IMR-90 (cell line): ENCODE results near the gene ETF1. TPM values are rescaled to one million over a fixed set of nuclear protein-coding genes. Genes with fewer than 3 reads are reported as not detected.

Experiments used
- ATAC-seq: fragments of 200-7000 bp; cut with Tn5 transposase; 2 replicates; pipeline ENCODE4 v1.9.1; 2020; ENCODE audit warnings: low read depth, mild to moderate bottlenecking, moderate library complexity
- BruUV-seq: library from RNA; stranded (reverse); fragments of 400-500 nt; replicated peaks from 2 replicates; lab custom pipeline; 2021; lab: Mats Ljungman, UMichigan
- CTCF ChIA-PET: fragments of 300-600 bp; formaldehyde crosslinking; extraction: SDS; loops from one replicate; lab custom pipeline; 2021; ENCODE audit warnings: antibody characterized with exemption; lab: Yijun Ruan, JAX
- POLR2A ChIA-PET: fragments of 300-600 bp; sonication (Branson Sonifier 250); formaldehyde crosslinking; loops from one replicate; lab custom pipeline; 2022; ENCODE audit warnings: antibody characterized with exemption; ENCODE audit not compliant: unreplicated experiment; lab: Charles Lee
- DNase-seq: peaks from one replicate; pipeline ENCODE4 v3.0.0; 2013
- H2AFZ ChIP-seq: replicated peaks from 2 replicates; pipeline ENCODE3; 2013; ENCODE audit warnings: low read length, mild to moderate bottlenecking; ENCODE audit not compliant: poor library complexity
- H2AK5ac ChIP-seq: 2 replicates; pipeline ENCODE4 v1.6.1; 2013; ENCODE audit warnings: low read depth, low read length, inconsistent platforms
- H2AK9ac ChIP-seq: replicated peaks from 2 replicates; pipeline ENCODE3; 2013; ENCODE audit warnings: mild to moderate bottlenecking, low read depth, low read length, moderate library complexity; ENCODE audit not compliant: poor library complexity
- H2BK120ac ChIP-seq: 2 replicates; pipeline ENCODE4 v1.6.1; 2013; ENCODE audit warnings: low read depth, low read length, inconsistent platforms
- H2BK15ac ChIP-seq: 3 replicates; pipeline ENCODE4 v1.6.1; 2013; ENCODE audit warnings: low read depth, low read length, inconsistent platforms
- H2BK20ac ChIP-seq: 2 replicates; pipeline ENCODE4 v1.6.1; 2013; ENCODE audit warnings: low read depth, mild to moderate bottlenecking, inconsistent platforms, low read length, moderate library complexity
- H2BK5ac ChIP-seq: 2 replicates; pipeline ENCODE4 v1.6.1; 2013; ENCODE audit warnings: mild to moderate bottlenecking, low read depth, low read length, inconsistent platforms; ENCODE audit not compliant: poor library complexity, severe bottlenecking
- H3K14ac ChIP-seq: replicated peaks from 2 replicates; pipeline ENCODE4 v1.6.1; 2013; ENCODE audit warnings: low read depth, low read length, inconsistent platforms
- H3K18ac ChIP-seq: 2 replicates; pipeline ENCODE4 v1.6.1; 2013; ENCODE audit warnings: low read depth, low read length, control low read depth
- H3K23ac ChIP-seq: 2 replicates; pipeline ENCODE4 v1.6.1; 2013; ENCODE audit warnings: low read depth, low read length, inconsistent platforms
- H3K27ac ChIP-seq: 2 replicates; pipeline ENCODE4 v1.5.1; 2013; ENCODE audit warnings: mild to moderate bottlenecking, control low read depth, low read length; ENCODE audit not compliant: insufficient read depth
- H3K27me3 ChIP-seq: 2 replicates; pipeline ENCODE4 v1.6.1; 2013; ENCODE audit warnings: low read length; ENCODE audit not compliant: control insufficient read depth, insufficient read depth
- H3K36me3 ChIP-seq: 2 replicates; pipeline ENCODE4 v1.6.1; 2013; ENCODE audit warnings: low read length, mixed read lengths; ENCODE audit not compliant: control insufficient read depth, insufficient read depth
- H3K4ac ChIP-seq: 2 replicates; pipeline ENCODE4 v1.6.1; 2013; ENCODE audit warnings: low read depth, low read length, inconsistent platforms
- H3K4me1 ChIP-seq: 2 replicates; pipeline ENCODE4 v1.6.1; 2013; ENCODE audit warnings: low read length, mixed read lengths; ENCODE audit not compliant: control insufficient read depth, insufficient read depth
- H3K4me2 ChIP-seq: 2 replicates; pipeline ENCODE4 v1.6.1; 2013; ENCODE audit warnings: low read depth, mild to moderate bottlenecking, control low read depth, low read length, moderate library complexity
- H3K4me3 ChIP-seq: 2 replicates; pipeline ENCODE4 v1.5.1; 2013; ENCODE audit warnings: low read depth, mild to moderate bottlenecking, control low read depth, low read length, moderate library complexity; ENCODE audit not compliant: insufficient read depth
- H3K56ac ChIP-seq: 2 replicates; pipeline ENCODE4 v1.6.1; 2013; ENCODE audit warnings: low read length, inconsistent platforms; ENCODE audit not compliant: insufficient read depth; ENCODE audit errors: extremely low read depth
- H3K79me1 ChIP-seq, 2 experiments: 2 replicates each; pipeline ENCODE4 v1.6.1; 2013; ENCODE audit warnings: low read length in 2 of 2, inconsistent platforms in 1 of 2, low read depth in 1 of 2
- H3K9ac ChIP-seq: 2 replicates; pipeline ENCODE4 v1.6.1; 2013; ENCODE audit warnings: low read depth, low read length, control low read depth
- H3K9me1 ChIP-seq: 2 replicates; pipeline ENCODE4 v1.6.1; 2013; ENCODE audit warnings: low read length, inconsistent platforms; ENCODE audit not compliant: insufficient read depth
- H3K9me3 ChIP-seq: 2 replicates; pipeline ENCODE4 v1.6.1; 2013; ENCODE audit warnings: low read length; ENCODE audit not compliant: control insufficient read depth, insufficient read depth
- H4K20me1 ChIP-seq: 2 replicates; pipeline ENCODE4 v1.6.1; 2013; ENCODE audit warnings: low read length, inconsistent platforms; ENCODE audit not compliant: insufficient read depth
- H4K5ac ChIP-seq: 2 replicates; pipeline ENCODE4 v1.6.1; 2013; ENCODE audit warnings: mild to moderate bottlenecking, low read depth, low read length, control low read depth
- H4K8ac ChIP-seq, 2 experiments: 2 replicates each; pipeline ENCODE4 v1.6.1; 2013; ENCODE audit warnings: low read depth in 2 of 2, low read length in 2 of 2, control low read depth in 1 of 2, inconsistent platforms in 1 of 2
- H4K91ac ChIP-seq: 2 replicates; pipeline ENCODE4 v1.6.1; 2013; ENCODE audit warnings: low read depth, low read length, inconsistent platforms; ENCODE audit not compliant: insufficient read depth
- BHLHE40 ChIP-seq: fragments of 150-350 bp; IDR thresholded peaks from 2 replicates; pipeline ENCODE4 v1.6.1; 2016; ENCODE audit warnings: mild to moderate bottlenecking, low read depth, low read length
- CEBPB ChIP-seq: IDR thresholded peaks from 2 replicates; pipeline ENCODE4 v1.6.1; 2012; ENCODE audit warnings: low read depth, low read length, improper control_type of control experiment
- CHD1 ChIP-seq: IDR thresholded peaks from 2 replicates; pipeline ENCODE4 v1.6.1; 2012; ENCODE audit warnings: low read depth, low read length, improper control_type of control experiment
- ELK1 ChIP-seq: fragments of 150-350 bp; IDR thresholded peaks from 2 replicates; pipeline ENCODE4 v1.6.1; 2016; ENCODE audit warnings: low read depth, mild to moderate bottlenecking, low read length, moderate library complexity, borderline replicate concordance
- FOS ChIP-seq: fragments of 150-350 bp; IDR thresholded peaks from 2 replicates; pipeline ENCODE4 v1.6.1; 2016; ENCODE audit warnings: low read depth, low read length
- MAFK ChIP-seq: IDR thresholded peaks from 2 replicates; pipeline ENCODE4 v1.6.1; 2012; ENCODE audit warnings: low read depth, low read length, improper control_type of control experiment
- MAZ ChIP-seq: IDR thresholded peaks from 2 replicates; pipeline ENCODE4 v1.6.1; 2012; ENCODE audit warnings: low read depth, mild to moderate bottlenecking, low read length, improper control_type of control experiment, moderate library complexity, borderline replicate concordance
- MXI1 ChIP-seq: IDR thresholded peaks from 2 replicates; pipeline ENCODE4 v1.6.1; 2012; ENCODE audit warnings: low read depth, mild to moderate bottlenecking, low read length, moderate library complexity, borderline replicate concordance
- NFE2L2 ChIP-seq: fragments of 150-350 bp; IDR thresholded peaks from 2 replicates; pipeline ENCODE4 v1.6.1; 2016; ENCODE audit warnings: low read depth, mild to moderate bottlenecking, low read length
- POLR2A ChIP-seq: IDR thresholded peaks from 2 replicates; pipeline ENCODE4 v1.6.1; 2012; ENCODE audit warnings: mild to moderate bottlenecking, low read depth, low read length
- RAD21 ChIP-seq: IDR thresholded peaks from 2 replicates; pipeline ENCODE4 v1.6.1; 2012; ENCODE audit warnings: low read length, improper control_type of control experiment
- RCOR1 ChIP-seq: IDR thresholded peaks from 2 replicates; pipeline ENCODE4 v1.6.1; 2012; ENCODE audit warnings: mild to moderate bottlenecking, low read length, improper control_type of control experiment; ENCODE audit not compliant: insufficient replicate concordance
- RFX5 ChIP-seq: IDR thresholded peaks from 2 replicates; pipeline ENCODE4 v1.8.0; 2012; ENCODE audit warnings: low read depth, mild to moderate bottlenecking, low read length, moderate library complexity
- SMC3 ChIP-seq: fragments of 150-350 bp; IDR thresholded peaks from 2 replicates; pipeline ENCODE4 v1.6.1; 2016; ENCODE audit warnings: low read depth, mild to moderate bottlenecking, antibody characterized with exemption, low read length, moderate library complexity
- WGBS, 2 experiments: methylation state at CpG; one replicate each; pipeline versions ENCODE4 v1.1.5 to v1.1.7; 2013; ENCODE audit warnings: missing lambda C conversion rate in 2 of 2; ENCODE audit not compliant: insufficient read length in 1 of 2; ENCODE audit errors: extremely low coverage in 2 of 2; 5-methylcytosine and 5-hydroxymethylcytosine counted together
- dilution Hi-C: fragments of 300-500 bp; cut with HindIII; formaldehyde crosslinking; loops from one replicate; pipeline ENCODE4 v1.14.3; 2018; ENCODE audit warnings: low sequenced_read_pairs; ENCODE audit not compliant: unreplicated experiment
- in situ Hi-C: fragments of 300-500 bp; cut with MboI; formaldehyde crosslinking; loops from 3 replicates; pipeline ENCODE4 v1.14.3; 2019; ENCODE audit warnings: low sequenced_read_pairs, inconsistent platforms, mixed read lengths
- intact Hi-C: fragments of 100-400 bp; cut with micrococcal nuclease; formaldehyde crosslinking; loops from 2 replicates; pipeline ENCODE4 v1.10.0; 2022
- polyA plus RNA-seq, 3 experiments: library from polyadenylated mRNA; depleted of rRNA; stranded (reverse); fragments of >200 nt; gene quantifications; 2 replicates each; pipeline ENCODE4 v1.2.3, GENCODE V29; 2012; ENCODE audit warnings: low replicate concordance in 1 of 3
- total RNA-seq: library from RNA; depleted of rRNA; stranded (reverse); fragments of >200 nt; gene quantifications from 2 replicates; pipeline ENCODE4 v1.2.3, GENCODE V29; 2012
- TF ChIP-seq, protein P1 (sequence below): conservative IDR thresholded peaks from 2 replicates; pipeline ENCODE4 v1.5.1; 2012; ENCODE audit warnings: mild to moderate bottlenecking, low read depth, low read length, improper control_type of control experiment
- TF ChIP-seq, protein P2 (sequence below): fragments of 150-350 bp; IDR thresholded peaks from 2 replicates; pipeline ENCODE4 v1.6.1; 2017; ENCODE audit warnings: mild to moderate bottlenecking, antibody characterized with exemption, low read length, low read depth

The ETF1 gene
- total and polyA plus RNA-seq, 2 of the 4 experiments (the other 2 are of a cell fraction): 53.2 to 126 TPM

DNA sequence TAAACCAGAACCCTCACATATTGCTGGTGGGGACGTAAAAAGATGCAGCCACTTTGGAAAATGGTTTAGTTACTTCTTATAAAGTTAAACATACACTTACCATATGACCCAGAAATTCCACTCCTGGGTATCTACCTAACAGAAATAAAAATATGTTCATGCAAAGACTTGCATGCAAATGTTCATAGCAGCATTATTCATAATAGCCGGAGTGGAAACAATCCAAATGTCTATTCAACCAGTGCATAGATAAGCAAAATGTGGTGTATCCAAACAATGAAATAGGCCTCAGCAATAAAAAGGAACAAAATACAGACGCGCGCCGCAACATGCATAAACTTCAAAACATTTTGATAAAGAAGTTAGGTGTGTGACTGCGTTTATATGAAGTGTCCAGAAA lies 66.1 kb downstream of the ETF1 start:
- H2BK120ac ChIP-seq: no peak overlapping the region
- no peaks in the 10 kb centered on the region for H3K9me3 ChIP-seq
- peaks cover 7% of the 10 kb centered on the region; the same call in 1 of the 2 replicates for H3K27me3 ChIP-seq
- no peak for TF ChIP-seq MAFK
- no peak for TF ChIP-seq MXI1
- TF ChIP-seq FOS: no peak
- TF ChIP-seq MAZ: no peak
- TF ChIP-seq, protein P1, sequence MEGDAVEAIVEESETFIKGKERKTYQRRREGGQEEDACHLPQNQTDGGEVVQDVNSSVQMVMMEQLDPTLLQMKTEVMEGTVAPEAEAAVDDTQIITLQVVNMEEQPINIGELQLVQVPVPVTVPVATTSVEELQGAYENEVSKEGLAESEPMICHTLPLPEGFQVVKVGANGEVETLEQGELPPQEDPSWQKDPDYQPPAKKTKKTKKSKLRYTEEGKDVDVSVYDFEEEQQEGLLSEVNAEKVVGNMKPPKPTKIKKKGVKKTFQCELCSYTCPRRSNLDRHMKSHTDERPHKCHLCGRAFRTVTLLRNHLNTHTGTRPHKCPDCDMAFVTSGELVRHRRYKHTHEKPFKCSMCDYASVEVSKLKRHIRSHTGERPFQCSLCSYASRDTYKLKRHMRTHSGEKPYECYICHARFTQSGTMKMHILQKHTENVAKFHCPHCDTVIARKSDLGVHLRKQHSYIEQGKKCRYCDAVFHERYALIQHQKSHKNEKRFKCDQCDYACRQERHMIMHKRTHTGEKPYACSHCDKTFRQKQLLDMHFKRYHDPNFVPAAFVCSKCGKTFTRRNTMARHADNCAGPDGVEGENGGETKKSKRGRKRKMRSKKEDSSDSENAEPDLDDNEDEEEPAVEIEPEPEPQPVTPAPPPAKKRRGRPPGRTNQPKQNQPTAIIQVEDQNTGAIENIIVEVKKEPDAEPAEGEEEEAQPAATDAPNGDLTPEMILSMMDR: no peak
- TF ChIP-seq RFX5: no peak
- no peak for TF ChIP-seq CEBPB
- TF ChIP-seq RCOR1: no peak
- no peak for TF ChIP-seq ELK1
- no peak for TF ChIP-seq SMC3
- TF ChIP-seq NFE2L2: no peak
- no peak for TF ChIP-seq BHLHE40
- TF ChIP-seq RAD21: no peak
- no peak for TF ChIP-seq POLR2A
- TF ChIP-seq, protein P2, sequence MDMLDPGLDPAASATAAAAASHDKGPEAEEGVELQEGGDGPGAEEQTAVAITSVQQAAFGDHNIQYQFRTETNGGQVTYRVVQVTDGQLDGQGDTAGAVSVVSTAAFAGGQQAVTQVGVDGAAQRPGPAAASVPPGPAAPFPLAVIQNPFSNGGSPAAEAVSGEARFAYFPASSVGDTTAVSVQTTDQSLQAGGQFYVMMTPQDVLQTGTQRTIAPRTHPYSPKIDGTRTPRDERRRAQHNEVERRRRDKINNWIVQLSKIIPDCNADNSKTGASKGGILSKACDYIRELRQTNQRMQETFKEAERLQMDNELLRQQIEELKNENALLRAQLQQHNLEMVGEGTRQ: no peak
- no peak for TF ChIP-seq CHD1
- no peak overlapping the region for H3K9ac ChIP-seq
- H3K4me3 ChIP-seq: no peak overlapping the region
- dilution Hi-C loops (no loop called here), intact Hi-C loops (no loop called here), in situ Hi-C loops (no loop called here)
- BruUV-seq: no TSS peak
- no peak overlapping the region for H3K27ac ChIP-seq
- H2BK5ac ChIP-seq: no peak overlapping the region
- POLR2A ChIA-PET: no interaction called here
- H2BK15ac ChIP-seq: no peak overlapping the region
- no peaks in the 10 kb centered on the region for H3K9me1 ChIP-seq
- H4K20me1 ChIP-seq: no peaks in the 10 kb centered on the region
- no CpG with 5 or more reads among the region's 7 CpGs for WGBS, 2 experiments
- no peak overlapping the region for H2AK9ac ChIP-seq
- H3K79me1 ChIP-seq: no peaks in the 10 kb centered on the region
- no peak overlapping the region for H2BK20ac ChIP-seq
- H4K8ac ChIP-seq: no peak overlapping the region
- no peak overlapping the region for H4K5ac ChIP-seq
- CTCF ChIA-PET: no interaction called here
- H3K36me3 ChIP-seq: no peaks in the 10 kb centered on the region
- H3K4me2 ChIP-seq: no peak overlapping the region
- H2AFZ ChIP-seq: no peak overlapping the region
- no peak; the same call in 1 of the 2 replicates for ATAC-seq
- no peak overlapping the region for H4K91ac ChIP-seq
- no peak overlapping the region for H3K23ac ChIP-seq
- no peak overlapping the region for H3K56ac ChIP-seq
- H3K18ac ChIP-seq: no peak overlapping the region
- no peak for DNase-seq
- H2AK5ac ChIP-seq: no peak overlapping the region
- H3K14ac ChIP-seq: no peak overlapping the region
- no peak overlapping the region for H3K4ac ChIP-seq
- H3K4me1 ChIP-seq: no peaks in the 10 kb centered on the region
